IMR-90 (cell line): Measurements from ENCODE around the gene ABCB10.

Experiments used
- BHLHE40 ChIP-seq: fragments of 150-350 bp; IDR thresholded peaks from 2 replicates; pipeline ENCODE4 v1.6.1; 2016; ENCODE audit warnings: mild to moderate bottlenecking, low read depth, low read length
- CTCF ChIP-seq: conservative IDR thresholded peaks from 2 replicates; pipeline ENCODE4 v1.5.1; 2012; ENCODE audit warnings: mild to moderate bottlenecking, low read depth, low read length, improper control_type of control experiment
- ELK1 ChIP-seq: fragments of 150-350 bp; IDR thresholded peaks from 2 replicates; pipeline ENCODE4 v1.6.1; 2016; ENCODE audit warnings: low read depth, mild to moderate bottlenecking, low read length, moderate library complexity, borderline replicate concordance
- FOS ChIP-seq: fragments of 150-350 bp; IDR thresholded peaks from 2 replicates; pipeline ENCODE4 v1.6.1; 2016; ENCODE audit warnings: low read depth, low read length
- MAFK ChIP-seq: IDR thresholded peaks from 2 replicates; pipeline ENCODE4 v1.6.1; 2012; ENCODE audit warnings: low read depth, low read length, improper control_type of control experiment
- MXI1 ChIP-seq: IDR thresholded peaks from 2 replicates; pipeline ENCODE4 v1.6.1; 2012; ENCODE audit warnings: low read depth, mild to moderate bottlenecking, low read length, moderate library complexity, borderline replicate concordance
- NFE2L2 ChIP-seq: fragments of 150-350 bp; IDR thresholded peaks from 2 replicates; pipeline ENCODE4 v1.6.1; 2016; ENCODE audit warnings: low read depth, mild to moderate bottlenecking, low read length
- POLR2A ChIP-seq: IDR thresholded peaks from 2 replicates; pipeline ENCODE4 v1.6.1; 2012; ENCODE audit warnings: mild to moderate bottlenecking, low read depth, low read length
- RFX5 ChIP-seq: IDR thresholded peaks from 2 replicates; pipeline ENCODE4 v1.8.0; 2012; ENCODE audit warnings: low read depth, mild to moderate bottlenecking, low read length, moderate library complexity
- SMC3 ChIP-seq: fragments of 150-350 bp; IDR thresholded peaks from 2 replicates; pipeline ENCODE4 v1.6.1; 2016; ENCODE audit warnings: low read depth, mild to moderate bottlenecking, antibody characterized with exemption, low read length, moderate library complexity
- TF ChIP-seq, protein P1 (sequence below): fragments of 150-350 bp; IDR thresholded peaks from 2 replicates; pipeline ENCODE4 v1.6.1; 2017; ENCODE audit warnings: mild to moderate bottlenecking, antibody characterized with exemption, low read length, low read depth

DNA sequence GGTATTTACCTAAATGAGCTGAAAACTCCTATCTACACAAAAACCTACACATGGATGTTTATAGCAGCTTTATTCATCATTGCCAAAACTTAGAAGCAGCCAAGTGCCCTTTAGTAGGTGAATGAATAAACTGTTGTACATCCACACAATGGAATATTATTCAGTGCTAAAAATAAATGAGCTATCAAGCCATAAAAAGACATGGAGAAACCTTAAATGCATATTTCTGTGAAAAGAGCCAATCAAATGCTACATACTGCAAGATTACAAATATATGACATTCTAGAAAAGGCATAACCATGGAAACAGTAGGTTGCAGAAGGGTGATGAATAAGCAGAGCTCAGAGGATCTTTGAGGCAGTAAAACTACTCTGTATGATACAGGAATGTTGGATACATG lies 23.3 kb downstream of the ABCB10 start:
- no peak for TF ChIP-seq SMC3
- no peak for TF ChIP-seq CTCF
- TF ChIP-seq POLR2A = no peak
- no peak for TF ChIP-seq RFX5
- no peak for TF ChIP-seq BHLHE40
- no peak for TF ChIP-seq ELK1
- no peak for TF ChIP-seq MXI1
- no peak for TF ChIP-seq MAFK
- no peak for TF ChIP-seq FOS
- TF ChIP-seq, protein P1, sequence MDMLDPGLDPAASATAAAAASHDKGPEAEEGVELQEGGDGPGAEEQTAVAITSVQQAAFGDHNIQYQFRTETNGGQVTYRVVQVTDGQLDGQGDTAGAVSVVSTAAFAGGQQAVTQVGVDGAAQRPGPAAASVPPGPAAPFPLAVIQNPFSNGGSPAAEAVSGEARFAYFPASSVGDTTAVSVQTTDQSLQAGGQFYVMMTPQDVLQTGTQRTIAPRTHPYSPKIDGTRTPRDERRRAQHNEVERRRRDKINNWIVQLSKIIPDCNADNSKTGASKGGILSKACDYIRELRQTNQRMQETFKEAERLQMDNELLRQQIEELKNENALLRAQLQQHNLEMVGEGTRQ = no peak
- no peak for TF ChIP-seq NFE2L2
